ENCODE results near the gene CDK4. TPM values are rescaled to one million over a fixed set of nuclear protein-coding genes. Genes with fewer than 3 reads are reported as not detected.

CDK4 gene
- total RNA-seq, 2 donors from 2014 or later = 111 to 278 TPM

GRCh38 chr12:57744777-57745484, 7.2 kb downstream of the CDK4 start, which contains the start of gene TSPAN31:
Gene TSPAN31, plus strand, starts transcription at chr12:57745039. Its CDS starts 116 bp downstream, at chr12:57745155.
- Mint-ChIP-seq H3K4me3 (peak within 1 kb of the TSS; percentile 96), H3K4me1 (ENCODE audit: low read depth in 2 of 2) (peaks cover 48 to 52% of the 10 kb centered on the region in 2 donors), H3K27ac (peak within 1 kb of the TSS; percentile 98), H3K9me3 (no peaks in the 10 kb centered on the region), H3K36me3 (peaks cover 13% of the 10 kb centered on the region), H3K27me3 (no peaks in the 10 kb centered on the region)
- DNase-seq (ENCODE audit: low spot score) (peak; percentile 93), ATAC-seq (peak; percentile 89 to 93)

- peak overlapping the region; percentile 98 for H3K27ac Mint-ChIP-seq
- H3K9me3 Mint-ChIP-seq = no peaks in the 10 kb centered on the region
- peak; percentile 69 to 77 for ATAC-seq
- peaks cover 52 to 55% of the 10 kb centered on the region in 2 donors for H3K4me1 Mint-ChIP-seq (ENCODE audit: low read depth in 2 of 2)
- DNase-seq (ENCODE audit: low spot score) = peak; percentile 86
- peaks cover 12% of the 10 kb centered on the region for H3K36me3 Mint-ChIP-seq
- H3K27me3 Mint-ChIP-seq = no peaks in the 10 kb centered on the region
- H3K4me3 Mint-ChIP-seq = peak overlapping the region; percentile 96
Measured at GRCh38 chr12:57744194-57744776, 7.8 kb downstream of the CDK4 start.

DNA sequence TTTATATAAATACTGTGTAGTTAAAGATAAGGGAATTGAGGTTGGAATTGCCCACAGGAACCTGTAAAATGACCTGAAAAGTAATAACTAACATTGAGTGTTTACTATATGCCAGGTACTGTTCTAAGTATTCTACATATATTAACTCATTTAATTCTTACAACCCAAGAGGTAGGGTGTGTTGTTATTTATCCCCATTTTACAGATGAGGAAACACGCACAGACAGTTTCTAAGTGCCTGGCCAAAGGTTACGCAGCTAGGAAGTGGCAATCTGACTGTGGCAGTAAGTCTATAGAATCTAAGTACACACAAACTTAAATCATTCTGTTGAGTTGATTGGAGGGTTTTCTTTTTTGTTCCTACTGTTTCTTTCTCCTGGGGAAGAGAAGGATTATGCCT, 8.3 kb downstream of the CDK4 start:
- peak overlapping the region; percentile 96 for H3K4me3 Mint-ChIP-seq
- no peak for DNase-seq (ENCODE audit: low spot score)
- ATAC-seq = no peak
- no peaks in the 10 kb centered on the region for H3K27me3 Mint-ChIP-seq
- peaks cover 9% of the 10 kb centered on the region for H3K36me3 Mint-ChIP-seq
- no peaks in the 10 kb centered on the region for H3K9me3 Mint-ChIP-seq
- H3K4me1 Mint-ChIP-seq (ENCODE audit: low read depth in 2 of 2) = peaks cover 55 to 57% of the 10 kb centered on the region in 2 donors
- H3K27ac Mint-ChIP-seq = peak overlapping the region; percentile 98

- Mint-ChIP-seq H3K36me3 (peaks cover 4% of the 10 kb centered on the region), H3K4me1 (ENCODE audit: low read depth in 2 of 2) (peaks cover 55 to 57% of the 10 kb centered on the region in 2 donors), H3K4me3 (peak overlapping the region; percentile 98), H3K27me3 (no peaks in the 10 kb centered on the region), H3K9me3 (no peaks in the 10 kb centered on the region), H3K27ac (peak overlapping the region; percentile 88 to 98)
- DNase-seq (ENCODE audit: low spot score) = peak; percentile 87
- ATAC-seq = peak; percentile 77 to 80
Measured at GRCh38 chr12:57741844-57742738, 10.0 kb downstream of the CDK4 start.

- peaks cover 57 to 58% of the 10 kb centered on the region in 2 donors for H3K4me1 Mint-ChIP-seq (ENCODE audit: low read depth in 2 of 2)
- no peak for ATAC-seq
- H3K27me3 Mint-ChIP-seq = no peaks in the 10 kb centered on the region
- peaks cover 4% of the 10 kb centered on the region for H3K36me3 Mint-ChIP-seq
- H3K27ac Mint-ChIP-seq = peak overlapping the region; percentile 88 to 98
- no peaks in the 10 kb centered on the region for H3K9me3 Mint-ChIP-seq
- peak overlapping the region; percentile 98 for H3K4me3 Mint-ChIP-seq
- DNase-seq (ENCODE audit: low spot score) = no peak
Measured at GRCh38 chr12:57741413-57741789, 10.7 kb downstream of the CDK4 start.

DNA sequence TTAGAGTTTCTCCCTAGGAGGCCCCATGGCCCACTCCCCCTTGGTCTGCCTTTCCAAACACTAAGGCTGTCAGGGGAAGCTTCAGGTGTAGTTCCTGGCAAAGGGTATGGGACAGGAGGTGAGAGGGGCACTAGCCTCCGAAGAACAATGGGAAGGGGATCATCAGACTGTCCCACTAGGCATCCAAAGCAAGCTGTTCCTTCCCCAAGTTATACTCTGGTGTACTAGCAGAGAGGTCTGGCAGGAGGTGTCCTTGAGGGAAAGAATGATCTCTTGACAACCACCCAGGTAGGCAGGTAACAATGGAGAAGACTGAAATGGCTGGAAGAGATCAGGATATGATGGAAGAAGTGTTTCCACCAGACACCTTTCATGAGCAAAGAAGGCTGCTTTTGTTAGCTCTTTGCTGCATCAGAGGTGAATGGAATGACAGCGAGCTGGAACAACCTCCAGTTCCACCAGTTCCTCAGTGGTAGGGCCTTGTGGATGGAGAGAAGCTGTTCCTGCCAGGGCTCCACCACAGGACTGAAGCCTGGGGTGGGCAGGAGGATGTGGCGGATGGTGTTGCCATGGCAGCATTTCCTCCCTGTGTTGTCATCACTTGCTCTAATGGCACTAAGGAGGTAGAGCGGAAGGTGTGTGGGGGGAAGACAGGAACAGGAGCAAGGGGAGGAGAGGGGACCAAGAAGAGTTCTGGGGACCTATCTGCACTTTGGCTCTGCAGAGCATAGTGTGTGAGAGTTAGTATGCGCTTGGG, 11.3 kb downstream of the CDK4 start:
- DNase-seq (ENCODE audit: low spot score) (peak; percentile 86), ATAC-seq (peak; percentile 70 to 80)
- Mint-ChIP-seq H3K36me3 (no peaks in the 10 kb centered on the region), H3K4me1 (ENCODE audit: low read depth in 2 of 2) (peaks cover 53 to 54% of the 10 kb centered on the region in 2 donors), H3K9me3 (no peaks in the 10 kb centered on the region), H3K27me3 (no peaks in the 10 kb centered on the region), H3K27ac (peak overlapping the region; percentile 88 to 98), H3K4me3 (peak overlapping the region; percentile 98)

DNA sequence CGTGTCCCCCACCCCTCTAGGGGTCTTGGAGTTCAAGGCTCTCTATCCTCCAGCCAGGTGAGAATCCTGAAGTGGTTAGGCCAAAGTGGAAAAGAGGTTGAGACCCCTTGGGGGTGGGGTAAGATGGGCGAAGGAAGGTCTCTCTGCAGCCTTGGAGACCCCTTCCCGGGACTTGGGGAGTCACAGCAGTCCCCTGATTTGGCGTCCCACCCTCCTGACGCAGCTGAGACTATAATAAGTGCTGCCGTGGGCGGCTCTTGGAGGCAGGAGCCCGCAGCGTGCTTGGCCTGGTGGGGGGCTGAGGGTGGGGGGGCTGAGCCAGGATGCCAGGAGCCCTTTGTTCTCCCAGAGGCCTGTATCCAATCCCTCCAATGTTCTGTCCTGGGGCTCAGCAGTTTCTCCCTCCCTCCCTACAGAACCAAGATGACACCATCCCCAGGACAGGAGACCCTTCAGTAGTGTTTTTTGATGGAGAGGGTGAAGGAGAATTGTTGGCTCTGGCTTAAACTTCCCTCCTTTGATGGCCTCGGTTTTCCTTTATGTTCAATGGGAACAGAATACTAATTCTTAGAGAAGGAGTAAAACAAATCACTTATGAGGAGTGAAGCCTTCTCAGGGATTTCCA, 12.1 kb downstream of the CDK4 start:
- Mint-ChIP-seq H3K9me3 (no peaks in the 10 kb centered on the region), H3K36me3 (peaks cover under 1% of the 10 kb centered on the region), H3K27ac (peak overlapping the region; percentile 88 to 98), H3K27me3 (no peaks in the 10 kb centered on the region), H3K4me1 (ENCODE audit: low read depth in 2 of 2) (peaks cover 46% of the 10 kb centered on the region in 2 donors), H3K4me3 (peak overlapping the region; percentile 69)
- DNase-seq (ENCODE audit: low spot score) (no peak), ATAC-seq (no peak)

- ATAC-seq (no peak), DNase-seq (ENCODE audit: low spot score) (no peak)
- H3K27me3 Mint-ChIP-seq = no peaks in the 10 kb centered on the region
- peak overlapping the region; percentile 69 for H3K4me3 Mint-ChIP-seq
- H3K27ac Mint-ChIP-seq = peak overlapping the region; percentile 47 to 91
- H3K4me1 Mint-ChIP-seq (ENCODE audit: low read depth in 2 of 2) = peaks cover 40 to 43% of the 10 kb centered on the region in 2 donors
- H3K36me3 Mint-ChIP-seq = peaks cover 7% of the 10 kb centered on the region
- H3K9me3 Mint-ChIP-seq = no peaks in the 10 kb centered on the region
Measured at GRCh38 chr12:57739387-57739786, 12.7 kb downstream of the CDK4 start.

DNA sequence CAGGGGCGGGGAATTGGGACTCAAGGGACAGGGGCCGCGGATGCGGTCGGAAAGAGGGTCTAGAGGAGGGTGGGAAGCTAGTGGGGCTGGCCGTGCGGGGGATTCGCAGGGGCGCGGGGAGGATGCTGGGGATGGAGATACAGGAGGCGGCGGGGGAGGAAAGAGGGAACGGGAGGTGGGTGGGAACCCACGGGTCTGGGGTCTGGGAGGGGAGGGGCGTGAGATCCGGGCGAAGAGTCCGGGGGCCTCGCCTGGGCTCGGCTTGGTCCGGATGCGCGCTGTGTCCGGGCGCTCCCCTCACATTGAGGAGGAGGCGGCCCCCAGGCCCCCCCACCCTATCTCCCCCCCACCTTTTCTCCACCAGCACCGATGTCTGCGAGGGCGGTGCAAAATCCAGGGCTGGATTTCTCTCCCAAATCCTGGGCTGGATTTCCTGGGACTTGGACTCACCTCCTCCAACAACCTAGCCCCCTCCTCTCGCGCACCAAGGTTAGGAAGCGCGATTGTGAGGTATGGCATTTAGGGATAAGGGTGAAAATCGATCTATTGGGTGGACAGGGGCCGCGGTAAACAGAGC, 13.4 kb downstream of the CDK4 start, which contains the start of gene AGAP2:
Gene AGAP2, minus strand, starts transcription at position 82 of the 577 bp plus-strand sequence. CDS start 496 bp downstream, outside the sequence.
- Mint-ChIP-seq H3K27me3 (no peaks in the 10 kb centered on the region), H3K36me3 (peaks cover 8% of the 10 kb centered on the region), H3K9me3 (no peaks in the 10 kb centered on the region), H3K27ac (peak within 1 kb of the TSS; percentile 47 to 91), H3K4me1 (ENCODE audit: low read depth in 2 of 2) (peaks cover 34 to 39% of the 10 kb centered on the region in 2 donors), H3K4me3 (peak within 1 kb of the TSS; percentile 69)
- ATAC-seq (no peak), DNase-seq (ENCODE audit: low spot score) (no peak)

DNA sequence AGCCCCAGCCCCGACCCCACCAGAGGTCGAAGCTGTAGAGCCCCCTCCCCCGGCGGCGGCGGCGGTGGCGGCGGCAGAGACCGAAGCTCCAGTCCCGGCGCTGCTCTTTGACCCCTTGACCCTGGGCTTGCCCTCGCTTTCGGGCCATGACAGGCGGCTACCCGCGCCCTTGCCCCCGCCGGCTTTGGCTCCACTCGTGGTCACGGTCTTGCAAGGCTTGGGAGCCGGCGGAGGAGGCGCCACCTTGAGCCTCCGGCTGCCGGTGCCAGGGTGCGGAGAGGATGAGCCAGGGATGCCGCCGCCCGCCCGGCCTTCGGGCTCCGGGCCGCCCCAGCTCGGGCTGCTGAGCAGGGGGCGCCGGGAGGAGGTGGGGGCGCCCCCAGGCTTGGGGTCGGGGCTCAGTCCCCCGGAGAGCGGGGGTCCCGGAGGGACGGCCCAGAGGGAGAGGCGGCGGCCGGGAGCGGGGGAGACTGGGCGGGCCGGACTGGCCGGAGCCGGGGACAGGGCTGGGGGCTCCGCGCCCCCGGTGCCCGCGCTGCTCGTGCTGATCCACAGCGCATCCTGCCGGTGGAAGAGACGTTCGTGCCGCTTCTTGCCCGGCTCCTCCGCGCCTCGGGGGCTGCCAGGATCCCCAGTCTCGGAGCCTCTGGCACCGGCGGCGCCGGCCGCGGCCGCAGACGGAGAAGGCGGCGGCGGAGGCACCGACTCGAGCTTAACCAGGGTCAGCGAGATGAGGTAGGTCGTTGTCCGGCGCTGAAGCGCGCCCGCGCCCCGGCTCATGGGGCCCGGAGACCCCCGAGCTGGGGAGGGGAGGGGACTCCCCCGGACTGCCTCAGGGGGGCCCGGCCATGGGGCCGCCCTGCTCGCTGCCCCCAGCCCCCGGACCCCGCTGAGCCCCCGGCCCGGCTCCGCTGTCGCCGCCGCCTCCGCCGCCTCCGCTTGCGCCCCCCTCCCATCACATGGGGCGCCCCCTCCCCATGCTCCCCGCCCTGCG, 14.3 kb downstream of the CDK4 start:
- peaks cover 8% of the 10 kb centered on the region for H3K36me3 Mint-ChIP-seq
- H3K4me1 Mint-ChIP-seq (ENCODE audit: low read depth in 2 of 2) = peaks cover 34 to 39% of the 10 kb centered on the region in 2 donors

DNA sequence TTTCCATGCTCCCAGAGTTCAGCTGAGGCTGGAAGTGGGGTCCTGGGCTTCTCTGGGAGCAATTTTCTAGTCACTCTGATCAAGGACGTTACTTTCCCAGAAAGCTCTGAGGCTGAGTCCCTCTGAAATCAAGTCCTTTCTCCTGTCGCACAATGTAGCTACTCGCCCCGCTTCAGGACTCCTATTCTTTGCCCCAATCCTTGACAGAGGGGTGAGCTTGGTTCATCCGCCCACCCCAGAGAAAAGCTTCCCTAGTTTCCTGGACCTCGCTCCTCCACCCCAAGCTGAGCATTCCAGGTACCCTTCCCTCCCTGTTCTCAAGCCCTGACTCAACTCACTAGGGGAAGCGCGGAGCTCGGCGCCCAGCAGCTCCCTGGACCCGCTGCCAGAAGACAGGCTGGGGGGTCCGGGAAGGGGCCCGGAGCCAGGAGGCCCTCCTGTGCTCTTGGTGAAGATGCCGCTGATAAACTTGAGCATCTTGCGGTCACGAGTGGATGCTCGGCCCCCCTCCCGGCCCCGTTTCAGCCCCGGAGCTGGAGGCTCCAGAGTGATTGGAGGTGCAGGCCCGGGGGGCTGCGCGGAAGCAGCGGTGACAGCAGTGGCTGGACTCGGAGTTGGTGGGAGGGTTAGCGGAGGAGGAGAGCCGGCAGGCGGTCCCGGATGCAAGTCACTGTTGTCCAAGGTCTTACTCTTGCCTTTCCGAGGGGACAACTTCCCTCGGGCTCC, 15.2 kb downstream of the CDK4 start:
- peak overlapping the region in 1 of 2 donors; percentile 57 for H3K27ac Mint-ChIP-seq
- no peak overlapping the region for H3K4me3 Mint-ChIP-seq
- DNase-seq (ENCODE audit: low spot score) (no peak), ATAC-seq (no peak)
- peaks cover 28 to 32% of the 10 kb centered on the region in 2 donors for H3K4me1 Mint-ChIP-seq (ENCODE audit: low read depth in 2 of 2)
- H3K27me3 Mint-ChIP-seq = no peaks in the 10 kb centered on the region
- H3K36me3 Mint-ChIP-seq = peaks cover 8% of the 10 kb centered on the region
- no peaks in the 10 kb centered on the region for H3K9me3 Mint-ChIP-seq

More for the DNA sequence above, 14.3 kb downstream of the CDK4 start:
- DNase-seq (ENCODE audit: low spot score) (no peak), ATAC-seq (no peak)
- H3K27ac Mint-ChIP-seq = no peak overlapping the region
- H3K27me3 Mint-ChIP-seq = no peaks in the 10 kb centered on the region
- H3K9me3 Mint-ChIP-seq = no peaks in the 10 kb centered on the region
- H3K4me3 Mint-ChIP-seq = no peak overlapping the region

Measured in natural killer cell treated with Interleukin-12 subunit alpha and Interleukin-12 subunit beta and Interleukin-15 and Interleukin-18, amount 100 ng/mL, for 72 hours (primary cell).